LHCN-M2 (cell line): ENCODE data around the gene RNF222. TPM values are rescaled to one million over a fixed set of nuclear protein-coding genes. Genes with fewer than 3 reads are reported as not detected.
"Not testable (repeated sequence)": the region's sequence is repeated elsewhere in the genome, so short reads cannot be mapped to it uniquely, and the experiment has no call there.

Experiments
- DNase-seq: peaks from one replicate; pipeline ENCODE4 v3.0.0-alpha.2; 2012; ENCODE audit warnings: low read depth
- total RNA-seq: library from RNA; depleted of rRNA; stranded (reverse); fragments of >200 nt; gene quantifications from 2 replicates; pipeline ENCODE4 v1.2.3, GENCODE V29; 2014

Gene RNF222
- total RNA-seq, 1 experiment from 2014 or later: not detected

DNA sequence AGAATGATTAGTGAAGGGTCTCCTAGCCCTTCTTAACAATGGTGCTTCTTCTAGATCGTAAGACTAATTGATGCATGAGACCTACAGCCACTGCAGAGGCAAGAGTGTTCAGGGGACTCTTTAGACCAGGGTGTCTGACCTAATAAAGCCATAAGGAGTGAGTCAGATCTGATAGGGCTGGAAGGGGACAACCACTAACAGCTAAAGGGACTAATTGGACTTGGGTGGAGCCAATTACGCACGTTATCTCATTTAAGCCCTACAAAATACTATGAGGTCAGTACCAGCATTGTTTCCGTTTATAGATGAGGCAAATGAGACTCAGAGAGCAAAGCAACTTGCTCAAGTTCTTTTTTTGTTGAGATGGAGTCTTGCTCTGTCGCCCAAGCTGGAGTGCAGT, 14.5 kb upstream of the RNF222 start:
- DNase-seq: no peak

DNA sequence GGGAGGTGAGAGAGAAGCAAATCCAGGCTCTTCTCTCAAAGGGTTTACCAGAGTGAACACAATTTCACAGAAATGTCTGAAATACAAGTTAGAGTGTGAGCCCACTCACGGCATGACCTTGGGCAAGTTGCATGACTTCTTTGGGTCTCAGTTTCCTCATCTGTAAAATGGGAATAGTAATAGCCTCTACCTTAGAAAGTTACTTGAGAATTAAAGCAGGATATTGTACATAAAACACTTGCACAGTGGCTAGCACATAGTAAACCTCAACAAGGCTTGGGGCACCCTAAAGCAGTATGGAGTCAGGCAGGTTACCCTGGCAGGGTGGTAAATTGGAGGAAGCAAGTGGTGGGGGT, 13.2 kb upstream of the RNF222 start:
- no peak for DNase-seq

DNA sequence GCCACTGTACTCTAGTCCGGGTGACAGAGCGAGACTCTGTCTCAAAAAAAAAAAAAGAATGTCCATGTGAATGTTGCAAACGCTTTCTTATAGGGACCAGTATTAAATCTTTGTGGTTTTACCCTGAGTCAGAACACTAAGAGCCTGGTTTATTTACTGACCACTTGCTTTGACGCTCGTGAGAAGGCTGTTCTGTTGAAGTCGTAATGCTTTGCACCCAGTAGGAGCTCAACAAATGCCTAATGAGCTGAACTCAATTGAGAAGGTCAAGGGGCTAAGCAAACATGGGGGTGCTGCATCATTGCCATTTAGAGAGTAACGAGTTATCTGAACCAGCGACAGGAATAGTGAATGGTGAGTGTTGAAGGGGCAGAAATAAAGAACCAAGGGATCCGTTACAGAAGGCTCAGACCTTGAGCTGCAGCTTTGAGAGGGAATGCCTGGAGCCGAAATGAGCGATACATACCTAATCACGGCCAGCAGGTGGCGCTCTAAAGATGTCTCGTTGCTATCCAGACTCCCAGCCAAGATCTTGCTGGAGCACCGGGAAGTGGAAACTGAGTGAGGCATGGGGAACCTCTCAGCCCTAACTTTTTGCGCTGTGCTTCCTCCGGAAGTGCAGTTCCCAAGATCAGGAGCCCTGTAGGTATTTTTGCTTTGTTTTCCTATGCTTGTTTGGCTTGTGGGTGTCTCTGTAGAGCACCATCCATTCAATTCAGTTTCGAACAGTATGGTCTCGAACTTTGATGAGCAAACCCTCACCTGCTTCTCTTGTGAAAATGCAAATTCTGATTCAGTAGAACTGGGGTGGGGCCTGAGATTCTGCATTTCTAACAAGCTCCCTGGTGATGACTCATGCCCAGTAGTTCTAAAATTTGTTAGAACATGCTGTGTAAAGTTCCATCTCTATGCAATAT, 12.6 kb upstream of the RNF222 start:
- DNase-seq: peak; percentile 84

DNA sequence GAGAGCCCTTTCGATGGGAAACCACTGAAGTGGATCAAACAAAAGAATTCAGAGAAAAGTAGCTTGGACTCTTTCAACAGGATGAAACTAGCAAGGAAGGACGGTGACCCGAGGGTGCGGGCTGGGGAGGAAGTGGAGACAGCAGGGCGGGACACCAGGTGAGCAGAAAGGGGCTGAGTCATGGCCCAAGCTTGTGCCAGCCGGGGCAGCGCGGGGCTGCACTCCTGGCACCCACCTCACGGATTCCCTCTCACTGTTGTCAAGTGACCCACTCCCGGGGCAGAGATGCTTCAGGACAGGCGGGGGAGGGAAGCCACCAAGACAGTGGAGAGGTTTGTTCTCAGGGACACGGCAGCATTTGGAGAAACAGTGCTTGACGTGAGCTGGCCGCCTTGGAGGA, 10.7 kb upstream of the RNF222 start:
- DNase-seq: no peak

DNA sequence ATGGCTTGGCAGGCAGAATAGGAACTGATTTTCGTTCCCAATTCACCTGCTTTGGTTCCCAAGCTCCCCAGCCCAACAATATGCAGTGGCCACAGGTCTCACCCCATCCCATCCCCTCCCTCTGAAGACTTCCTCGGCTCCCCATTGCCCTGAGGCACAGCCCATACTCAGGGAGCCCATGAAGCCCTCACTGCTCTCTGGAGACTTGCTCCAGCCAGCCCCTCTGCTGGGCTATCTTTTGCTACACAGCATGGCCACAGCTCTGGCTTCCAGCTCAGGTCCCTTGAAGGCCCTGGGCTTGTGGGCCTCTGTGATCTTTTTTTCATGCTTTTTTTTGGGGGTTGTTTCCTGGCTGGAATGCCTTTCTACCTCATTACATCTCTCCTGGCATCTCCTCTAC, 8.5 kb upstream of the RNF222 start:
- DNase-seq: no peak

DNA sequence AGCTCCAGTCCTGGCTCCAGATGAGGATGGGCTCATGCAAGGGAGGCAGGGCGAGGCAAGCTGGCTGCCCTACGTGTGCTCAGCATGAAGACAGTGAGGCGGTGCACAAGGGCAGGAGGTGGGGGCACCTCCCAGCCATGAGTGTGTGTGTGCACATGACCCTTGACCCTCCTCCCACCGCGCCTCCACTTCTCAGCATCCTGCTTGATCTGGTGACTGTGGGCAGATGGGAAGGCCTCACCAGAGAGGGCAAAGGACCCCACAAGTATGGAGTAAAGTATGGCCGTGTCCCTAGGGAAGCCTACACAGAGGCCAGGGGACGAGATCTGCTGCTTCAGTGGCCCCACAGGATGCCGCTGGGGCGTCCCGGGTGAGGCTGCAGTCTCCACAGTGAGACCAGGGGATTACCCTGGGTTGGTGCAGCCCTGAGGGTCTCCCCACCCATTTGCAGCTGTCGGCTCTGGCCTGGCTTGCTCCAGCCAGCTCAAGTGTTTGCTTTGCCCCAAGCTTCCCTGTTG, 7.9 kb upstream of the RNF222 start:
- DNase-seq: no peak

DNA sequence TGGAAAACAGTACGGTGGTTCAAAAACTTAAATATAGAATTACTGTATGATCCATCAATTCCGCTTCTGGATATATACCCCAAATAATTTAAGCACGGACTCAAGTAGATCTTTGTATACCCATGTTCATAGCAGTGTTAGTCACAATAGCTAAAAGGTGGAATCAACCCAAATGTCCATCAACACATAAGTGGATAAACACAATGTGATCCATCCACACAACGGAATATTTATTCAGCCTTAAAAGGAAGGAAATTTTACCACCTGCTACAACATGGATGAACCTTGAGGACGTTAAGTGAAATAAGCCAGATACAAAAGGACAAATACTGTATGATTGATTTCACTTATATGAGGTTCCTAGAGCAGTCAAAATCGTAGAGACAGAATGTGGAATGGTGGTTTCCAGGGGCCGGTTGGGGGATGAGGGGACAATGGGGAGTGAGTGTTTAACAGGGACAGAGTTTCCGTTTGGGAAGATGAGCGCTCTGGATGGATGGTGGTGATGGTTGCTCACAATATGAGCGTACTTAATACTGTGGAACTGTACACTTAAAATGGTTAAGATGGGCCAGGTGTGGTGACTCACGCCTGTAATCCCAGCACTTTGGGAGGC, 5.4 kb upstream of the RNF222 start:
- DNase-seq: no peak

DNA sequence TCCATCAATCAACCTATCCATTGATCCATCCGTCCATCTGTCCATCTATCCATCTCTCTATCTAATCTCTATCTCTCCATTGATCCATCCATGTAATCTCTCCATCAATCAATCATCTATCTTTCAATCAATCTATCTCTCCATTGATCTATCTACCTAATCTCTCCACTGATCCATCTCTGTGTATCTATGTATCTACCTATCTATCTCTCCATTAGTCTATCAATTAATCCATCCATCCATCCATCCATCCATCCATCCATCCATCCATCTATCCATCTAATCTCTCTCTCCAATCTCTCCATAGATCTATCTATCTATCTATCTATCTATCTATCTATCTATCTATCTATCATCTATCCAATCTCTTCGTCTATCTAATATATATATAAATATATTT, 3.5 kb upstream of the RNF222 start:
- DNase-seq: no peak

DNA sequence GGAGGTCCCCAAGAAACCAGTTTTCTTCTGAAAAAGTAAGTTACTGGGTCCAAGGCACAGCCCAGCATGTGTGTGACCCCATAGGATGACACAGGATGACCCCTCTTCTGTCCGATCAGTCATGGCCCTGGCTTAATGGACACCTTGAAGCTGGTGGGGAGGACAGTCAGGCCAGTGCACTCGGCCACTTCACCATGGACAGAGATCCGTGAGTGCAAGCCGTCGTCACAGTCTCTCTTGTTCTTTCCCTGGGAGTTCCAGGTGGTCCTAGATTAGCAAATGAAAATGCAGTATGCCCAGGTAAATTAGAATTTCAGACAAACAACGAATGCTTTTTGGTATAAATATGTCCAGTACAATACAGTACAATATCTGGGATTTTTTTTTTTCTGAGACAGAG, 1.4 kb upstream of the RNF222 start:
- no peak for DNase-seq

DNA sequence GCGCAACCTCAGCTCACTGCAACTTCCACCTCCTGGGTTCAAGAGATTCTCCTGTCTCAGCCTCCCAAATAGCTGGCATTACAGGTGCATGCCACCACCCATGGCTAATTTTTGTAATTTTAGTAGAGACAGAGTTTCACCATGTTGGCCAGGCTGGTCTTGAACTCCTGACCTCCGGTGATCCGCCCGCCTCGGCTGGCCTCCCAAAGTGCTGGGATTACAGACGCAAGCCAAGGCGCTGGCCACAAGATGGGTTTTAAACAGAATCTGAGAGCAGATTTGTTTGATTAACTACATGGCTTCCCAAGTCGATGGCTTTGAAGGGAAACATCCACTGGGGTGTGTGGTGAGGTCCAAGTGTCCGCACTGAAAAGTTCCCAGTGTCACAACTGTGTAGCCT, 3.1 kb downstream of the RNF222 start:
- not testable (repeated sequence) for DNase-seq

DNA sequence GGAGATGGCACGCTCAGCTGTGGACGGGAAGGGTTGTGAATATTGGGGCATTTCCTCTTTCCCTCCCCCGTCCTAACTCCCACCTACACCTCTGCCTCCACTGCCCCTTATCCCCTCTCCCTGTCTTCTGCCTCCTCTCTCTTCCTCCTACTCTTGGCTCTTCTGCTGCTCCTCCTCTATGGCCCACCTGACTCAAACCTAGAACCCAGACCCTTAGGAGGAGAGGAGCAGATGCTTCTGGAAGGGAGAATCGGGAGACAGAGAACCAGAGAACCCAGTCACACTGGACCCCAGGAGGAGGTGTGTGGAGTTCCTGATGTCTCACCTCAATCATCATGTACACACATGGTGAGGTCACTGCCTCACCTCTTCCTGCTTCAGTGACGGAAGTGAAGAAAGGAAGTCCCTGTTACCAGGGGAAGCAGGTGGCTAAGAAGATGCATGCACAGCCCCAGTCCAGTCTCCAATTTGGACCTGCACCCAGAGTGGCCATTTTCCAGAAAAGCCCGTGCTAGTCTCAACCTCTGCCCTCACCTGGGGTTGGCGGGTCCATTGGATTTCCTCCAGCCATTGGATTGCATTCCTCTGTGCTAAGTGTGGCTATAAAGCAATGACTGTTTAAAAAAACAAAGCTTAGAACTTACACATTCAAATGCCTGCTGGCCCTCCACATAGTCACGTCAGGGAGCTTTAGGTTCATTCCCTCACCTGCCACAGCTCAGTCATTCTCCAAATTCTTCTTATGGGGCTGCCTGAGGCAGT, 4.0 kb downstream of the RNF222 start:
- DNase-seq: no peak

DNA sequence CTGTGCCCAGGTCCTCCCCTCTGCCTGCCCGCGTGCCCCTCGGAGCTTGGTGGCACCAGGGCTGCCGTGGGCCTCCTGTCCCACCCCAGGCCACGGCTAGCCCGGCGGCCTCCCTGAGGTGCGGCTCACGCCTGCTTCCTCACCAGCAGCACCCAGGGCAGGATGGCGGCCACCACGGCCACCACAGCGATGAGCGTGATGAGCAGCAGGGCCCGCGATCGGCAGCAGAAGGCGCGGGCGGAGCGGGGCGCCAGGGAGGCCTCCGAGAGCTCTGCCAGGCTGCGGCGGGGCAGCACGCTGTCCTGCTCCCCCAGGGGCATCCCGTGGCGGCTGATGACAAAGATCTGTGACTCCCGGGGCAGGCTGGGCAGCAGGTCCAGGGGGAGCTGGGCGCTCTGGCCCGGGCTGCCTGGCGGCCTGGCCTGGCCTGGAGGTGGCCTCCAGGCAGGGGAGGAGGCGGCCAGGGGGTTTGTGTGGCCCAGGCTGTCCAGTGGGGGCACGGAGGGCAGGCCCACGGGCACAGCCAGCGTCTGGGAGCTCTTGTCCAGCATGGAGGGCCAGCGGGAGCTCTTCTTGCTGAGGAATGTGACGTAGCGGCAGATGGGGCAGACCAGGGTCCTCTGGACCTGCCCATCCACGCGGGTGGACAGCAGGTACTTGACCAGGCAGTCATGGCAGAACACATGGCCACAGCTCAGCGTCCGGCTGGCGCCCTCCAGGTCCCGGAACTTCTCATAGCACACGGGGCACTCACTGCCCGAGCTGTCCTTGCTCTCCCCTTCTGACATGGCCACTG, 4.8 kb downstream of the RNF222 start:
- DNase-seq: no peak

DNA sequence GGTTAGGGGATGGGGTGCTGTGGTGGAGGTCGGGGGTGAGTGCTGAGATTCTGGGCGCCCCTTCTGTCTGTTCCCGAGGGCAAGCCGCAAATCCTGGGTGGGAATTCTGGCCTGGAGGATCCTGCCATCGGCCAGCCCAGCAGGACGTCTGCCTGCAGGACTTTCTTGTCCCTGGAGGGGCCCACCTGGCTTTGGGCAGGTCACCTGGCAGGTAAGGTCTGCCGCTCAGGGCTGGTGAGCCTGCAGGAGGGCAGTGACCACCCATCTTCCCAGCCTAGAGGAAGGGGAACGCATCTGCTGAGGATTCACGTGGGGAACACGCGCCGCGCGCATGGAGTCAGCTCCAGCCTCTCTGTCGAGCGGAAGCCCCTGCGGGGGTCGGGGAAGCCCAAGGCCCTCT, 5.4 kb downstream of the RNF222 start:
- no peak for DNase-seq

DNA sequence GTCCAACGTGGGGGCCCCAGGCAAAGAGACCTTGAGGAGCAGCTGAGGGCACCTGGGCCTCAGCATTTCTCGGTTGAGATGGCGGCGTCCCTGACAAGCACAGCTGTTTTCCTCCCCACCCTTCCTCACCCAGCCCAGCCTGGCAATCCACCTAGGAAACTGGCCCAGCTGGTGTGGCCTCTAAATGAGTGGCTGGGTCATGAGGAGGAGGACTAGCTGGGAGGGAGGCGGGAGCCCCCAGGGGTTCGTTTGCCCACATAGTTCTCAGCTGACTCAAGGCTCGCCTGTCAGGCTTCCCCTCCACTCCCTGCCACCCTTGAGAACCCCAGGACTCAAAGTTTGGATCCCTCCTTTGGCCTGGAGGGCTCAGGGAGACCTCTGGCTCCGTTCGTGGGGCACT, 5.9 kb downstream of the RNF222 start:
- DNase-seq: peak; percentile 75

DNA sequence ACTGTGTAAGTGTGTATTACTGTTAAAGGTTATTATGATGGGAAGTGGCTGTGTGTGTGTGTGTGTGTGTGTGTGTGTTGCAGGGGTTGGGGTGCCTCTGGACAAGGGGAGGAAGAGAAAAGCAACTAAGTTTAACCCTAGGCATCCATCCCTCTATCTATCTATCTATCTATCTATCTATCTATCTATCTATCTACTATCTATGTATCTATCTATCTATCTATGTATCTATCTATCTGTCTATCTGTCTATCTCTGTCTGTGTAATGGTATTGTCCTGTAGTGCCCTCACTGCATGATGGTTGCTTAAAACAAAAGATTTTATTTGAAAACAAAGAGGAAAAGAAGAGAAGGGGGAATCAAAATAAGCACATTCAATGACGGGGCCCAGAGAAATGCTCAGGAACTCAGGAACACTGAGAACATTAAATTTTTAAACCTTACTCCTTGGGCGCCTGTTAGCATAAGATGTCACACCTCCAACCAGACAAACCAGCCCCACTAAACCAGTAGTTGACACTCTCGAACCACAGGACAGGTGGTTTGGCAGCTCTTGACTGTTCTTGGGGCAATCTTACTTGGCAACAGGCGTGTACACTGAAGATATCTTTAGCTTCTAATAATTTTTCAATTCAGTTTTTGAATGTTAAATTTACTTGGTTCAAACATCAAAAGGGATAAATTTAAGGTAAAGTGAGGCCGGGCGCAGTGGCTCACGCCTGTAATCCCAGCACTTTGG, 9.5 kb downstream of the RNF222 start:
- no peak for DNase-seq

DNA sequence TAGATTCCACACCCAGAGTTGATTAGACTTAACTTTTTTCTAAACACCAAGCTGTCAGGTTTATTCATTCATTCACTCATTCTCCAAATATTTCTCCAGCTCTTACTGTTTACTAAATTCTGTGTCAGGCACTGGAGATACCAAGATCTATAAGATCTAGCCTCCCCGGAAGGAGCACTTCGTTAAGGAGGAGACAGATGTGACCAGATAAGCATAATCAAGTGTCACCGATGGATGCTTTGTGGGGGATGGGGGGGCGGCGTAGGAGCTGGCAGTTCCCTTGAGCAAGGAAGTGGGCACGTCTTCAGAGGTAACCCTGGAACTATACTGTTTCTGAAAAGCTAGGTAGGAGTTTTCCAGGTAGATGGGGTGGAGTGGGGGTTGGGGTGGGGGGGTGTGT, 10.8 kb downstream of the RNF222 start:
- DNase-seq: no peak

DNA sequence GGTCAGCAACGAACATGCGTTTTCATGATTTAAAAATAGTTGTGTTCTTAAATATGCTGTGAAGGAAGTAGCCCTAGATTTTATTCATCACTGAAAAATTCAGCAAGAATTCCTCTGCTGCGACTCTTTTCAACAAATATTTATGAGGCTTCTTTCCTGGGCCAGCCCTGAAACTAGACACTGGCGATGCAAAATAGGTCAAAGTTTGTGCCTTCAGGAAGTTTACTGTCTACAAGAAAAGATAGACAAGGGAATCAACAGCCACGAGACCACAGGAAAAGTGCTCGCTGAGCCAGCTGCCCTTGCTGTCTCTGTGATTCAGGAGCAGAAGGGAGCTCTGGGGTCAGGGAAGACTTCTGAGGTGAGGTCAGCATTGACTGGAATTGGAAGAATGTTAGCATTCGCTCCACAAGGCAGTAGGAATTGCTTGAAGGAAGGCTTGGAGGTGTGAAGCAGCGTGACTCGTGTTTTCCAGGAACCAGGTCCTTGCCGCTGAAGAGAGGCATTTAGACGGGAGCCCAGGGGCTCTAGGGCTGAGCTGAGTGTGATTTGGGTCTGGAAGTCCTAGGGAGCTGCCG, 12.7 kb downstream of the RNF222 start:
- peak; percentile 82 for DNase-seq

DNA sequence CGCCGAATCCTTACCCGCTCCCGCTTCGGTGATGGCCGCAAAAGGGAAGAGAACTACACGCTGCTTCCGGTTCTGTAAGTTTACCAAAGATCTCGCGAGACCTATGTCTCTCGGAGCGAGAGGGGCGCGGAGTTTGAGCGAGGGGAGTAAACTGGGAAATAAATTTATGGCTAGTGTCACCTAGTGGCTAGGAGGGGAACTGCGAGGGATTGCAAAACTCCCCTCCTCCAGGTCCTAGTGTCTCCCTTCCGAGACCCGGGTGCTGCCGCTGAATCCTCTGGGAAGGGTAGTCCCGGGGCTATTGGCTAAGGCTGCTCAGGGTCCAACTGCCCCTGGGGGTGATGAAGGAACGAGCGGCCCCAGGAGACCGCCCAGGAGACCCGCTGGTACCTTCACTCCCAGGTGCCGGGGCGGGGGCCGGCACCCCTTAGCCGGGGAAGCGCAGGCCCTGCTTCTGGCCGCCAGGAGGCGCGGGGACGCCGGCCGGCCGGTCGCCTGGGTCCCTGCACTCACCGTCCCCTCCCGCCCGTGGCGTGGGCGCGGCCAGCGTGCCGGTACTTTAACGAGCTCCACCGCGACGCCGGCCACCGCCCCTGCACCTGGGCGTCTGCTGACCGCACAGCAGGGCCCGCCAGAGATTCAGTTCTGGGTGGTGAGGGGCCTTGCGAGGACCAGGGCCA, 14.3 kb downstream of the RNF222 start, which contains the start of gene RPL26:
Gene RPL26 (minus strand): TSS at position 51 of the 680 bp plus-strand sequence. CDS start 883 bp downstream, outside the sequence.
- peak; percentile 99 for DNase-seq

DNA sequence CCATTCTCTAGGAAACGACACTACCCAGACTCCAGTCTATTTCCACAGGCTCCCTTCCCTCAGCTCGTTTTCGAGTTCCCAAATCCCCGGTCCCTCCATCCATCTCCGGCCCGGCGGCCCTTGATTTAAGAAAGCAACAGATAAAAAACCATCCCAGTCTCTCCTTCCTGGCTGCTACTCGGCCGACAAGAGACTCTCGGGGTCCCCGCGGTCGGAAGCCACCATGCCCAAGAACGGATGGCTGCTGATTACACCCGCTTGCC, 14.8 kb downstream of the RNF222 start:
- no peak for DNase-seq
